ENCODE measurements around the gene HLA-DMB.

The HLA-DMB gene

GRCh38 chr6:32971581-32972352, 30.9 kb upstream of the HLA-DMB start:
- peak; percentile 100 for DNase-seq

- no peak for DNase-seq
Observed at GRCh38 chr6:32971242-32971580, 30.4 kb upstream of the HLA-DMB start.

GRCh38 chr6:32970413-32971241, 29.8 kb upstream of the HLA-DMB start:
- DNase-seq, result peak; percentile 85 to 87

GRCh38 chr6:32969685-32970412, 29.0 kb upstream of the HLA-DMB start:
- DNase-seq, result peak; percentile 83 to 86

- peak; percentile 83 to 90 for DNase-seq
Observed at GRCh38 chr6:32968867-32969684, 28.2 kb upstream of the HLA-DMB start.

GRCh38 chr6:32968093-32968866, 27.5 kb upstream of the HLA-DMB start, which contains the start of gene BRD2:
TSS of gene BRD2 (plus strand) at chr6:32968594. CDS start at chr6:32972899, 4,305 bp downstream.
- DNase-seq, result peak; percentile 94 to 98

GRCh38 chr6:32967151-32968091, 26.6 kb upstream of the HLA-DMB start:
- peak in 1 of 2 experiments; percentile 49 for DNase-seq

- DNase-seq, result peak in 1 of 2 experiments; percentile 18
Observed at GRCh38 chr6:32964776-32965175, 23.9 kb upstream of the HLA-DMB start.

- no peak for DNase-seq
Observed at GRCh38 chr6:32963866-32964265, 23.0 kb upstream of the HLA-DMB start.

- DNase-seq, result no peak
Observed at GRCh38 chr6:32962213-32962826, 21.5 kb upstream of the HLA-DMB start.

- no peak for DNase-seq
Observed at GRCh38 chr6:32960563-32960962, 19.7 kb upstream of the HLA-DMB start.

GRCh38 chr6:32956176-32956575, 15.3 kb upstream of the HLA-DMB start:
- DNase-seq, result no peak

- no peak for DNase-seq
Observed at GRCh38 chr6:32954986-32955802, 14.4 kb upstream of the HLA-DMB start.

GRCh38 chr6:32954267-32954666, 13.4 kb upstream of the HLA-DMB start:
- no peak for DNase-seq

GRCh38 chr6:32953775-32954174, 12.9 kb upstream of the HLA-DMB start:
- no peak for DNase-seq

- peak; percentile 53 to 81 for DNase-seq
Observed at GRCh38 chr6:32952817-32953739, 12.2 kb upstream of the HLA-DMB start, which contains the start of gene HLA-DMA. TSS of gene HLA-DMA (minus strand) at chr6:32953097. CDS start at chr6:32953036, 61 bp downstream.

- no peak for DNase-seq
Observed at GRCh38 chr6:32950449-32950848, 9.6 kb upstream of the HLA-DMB start.

GRCh38 chr6:32950010-32950409, 9.2 kb upstream of the HLA-DMB start:
- no peak for DNase-seq

Measured in NCI-H446 (cell line).